OCI-LY7 (cell line): ENCODE data around the gene KDM1A. TPM values are rescaled to one million over a fixed set of nuclear protein-coding genes. Genes with fewer than 3 reads are reported as not detected.

Source experiments
- BruUV-seq: library from RNA; stranded (reverse); fragments of 400-500 nt; replicated peaks from 2 replicates; lab custom pipeline; 2021; lab: Mats Ljungman, UMichigan
- CTCF ChIA-PET: fragments of 300-600 bp; sonication (Branson Sonifier 250); formaldehyde crosslinking; loops from one replicate; lab custom pipeline; 2022; ENCODE audit warnings: antibody characterized with exemption; ENCODE audit not compliant: unreplicated experiment; lab: Charles Lee
- POLR2A ChIA-PET: fragments of 300-600 bp; sonication (Branson Sonifier 250); formaldehyde crosslinking; loops from one replicate; lab custom pipeline; 2022; ENCODE audit warnings: antibody characterized with exemption; lab: Charles Lee
- DNase-seq: peaks from one replicate; pipeline ENCODE4 v3.0.0-alpha.2; 2015; ENCODE audit warnings: low spot score
- H2AFZ ChIP-seq: fragments of 200-600 bp; sonication (generic), shearing (Covaris generic); 2 replicates; pipeline ENCODE4 v1.6.1; 2014; ENCODE audit warnings: mild to moderate bottlenecking, antibody characterized with exemption, low read length, moderate library complexity
- H3K27ac ChIP-seq: fragments of 200-600 bp; sonication (generic); 2 replicates; pipeline ENCODE4 v1.5.1; 2014; ENCODE audit warnings: mixed run types, low read depth, mild to moderate bottlenecking, moderate library complexity, low read length, inconsistent platforms; ENCODE audit not compliant: poor library complexity, severe bottlenecking
- H3K36me3 ChIP-seq: fragments of 200-600 bp; sonication (generic); 2 replicates; pipeline ENCODE4 v1.6.1; 2014; ENCODE audit warnings: mild to moderate bottlenecking, antibody characterized with exemption, low read length, moderate library complexity, mixed read lengths; ENCODE audit not compliant: insufficient read depth
- H3K4me1 ChIP-seq: fragments of 200-600 bp; sonication (generic); 2 replicates; pipeline ENCODE4 v1.5.1; 2014; ENCODE audit warnings: mild to moderate bottlenecking, low read length; ENCODE audit not compliant: insufficient read depth, poor library complexity, severe bottlenecking
- H3K4me2 ChIP-seq: fragments of 200-600 bp; sonication (generic); 2 replicates; pipeline ENCODE4 v1.6.1; 2014; ENCODE audit warnings: mild to moderate bottlenecking, low read length
- H3K4me3 ChIP-seq: fragments of 200-600 bp; sonication (generic); 2 replicates; pipeline ENCODE4 v1.5.1; 2014; ENCODE audit warnings: mild to moderate bottlenecking, low read depth, low read length; ENCODE audit not compliant: poor library complexity, severe bottlenecking
- H3K79me2 ChIP-seq: fragments of 200-600 bp; sonication (generic); 2 replicates; pipeline ENCODE4 v1.6.1; 2016; ENCODE audit warnings: low read depth, mild to moderate bottlenecking, low read length, moderate library complexity, mixed read lengths; ENCODE audit not compliant: insufficient read depth
- H3K9me2 ChIP-seq: fragments of 200-600 bp; sonication (generic); 2 replicates; pipeline ENCODE4 v1.6.1; 2016; ENCODE audit warnings: mild to moderate bottlenecking, low read length, mixed read lengths; ENCODE audit not compliant: insufficient read depth
- H3K9me3 ChIP-seq: fragments of 200-600 bp; sonication (generic); 2 replicates; pipeline ENCODE4 v1.6.1; 2014; ENCODE audit warnings: mild to moderate bottlenecking, mixed run types, low read length, mixed read lengths
- H4K20me1 ChIP-seq: fragments of 200-600 bp; sonication (generic); 2 replicates; pipeline ENCODE4 v1.6.1; 2014; ENCODE audit warnings: mild to moderate bottlenecking, antibody characterized with exemption, low read length, moderate library complexity, mixed read lengths; ENCODE audit not compliant: insufficient read depth
- EZH2phosphoT487 ChIP-seq: fragments of 200-600 bp; sonication (generic); IDR thresholded peaks from 2 replicates; pipeline ENCODE4 v1.6.1; 2018; ENCODE audit warnings: low read depth, borderline replicate concordance, mild to moderate bottlenecking, mixed run types, antibody characterized with exemption, low read length, moderate library complexity, mixed read lengths
- intact Hi-C: fragments of 100-400 bp; cut with micrococcal nuclease; formaldehyde crosslinking; loops from one replicate; pipeline ENCODE4 v1.10.0; 2022; ENCODE audit not compliant: unreplicated experiment
- total RNA-seq, 2 experiments: library from RNA; depleted of rRNA in 1 of 2; stranded (reverse); fragments of >200 nt in 1 of 2; shearing (Covaris generic) in 1 of 2; gene quantifications; 2 replicates each; pipeline ENCODE4 v1.2.3, GENCODE V29; 2014 to 2022
- TF ChIP-seq, protein P1 (sequence below): fragments of 200-600 bp; sonication (generic); conservative IDR thresholded peaks from 2 replicates; pipeline ENCODE4 v1.5.1; 2014; ENCODE audit warnings: mild to moderate bottlenecking, antibody characterized with exemption, low read length, moderate library complexity, mixed read lengths

KDM1A gene
- total RNA-seq, 2 experiments from 2014 or later, result 88.8 to 95.5 TPM

DNA sequence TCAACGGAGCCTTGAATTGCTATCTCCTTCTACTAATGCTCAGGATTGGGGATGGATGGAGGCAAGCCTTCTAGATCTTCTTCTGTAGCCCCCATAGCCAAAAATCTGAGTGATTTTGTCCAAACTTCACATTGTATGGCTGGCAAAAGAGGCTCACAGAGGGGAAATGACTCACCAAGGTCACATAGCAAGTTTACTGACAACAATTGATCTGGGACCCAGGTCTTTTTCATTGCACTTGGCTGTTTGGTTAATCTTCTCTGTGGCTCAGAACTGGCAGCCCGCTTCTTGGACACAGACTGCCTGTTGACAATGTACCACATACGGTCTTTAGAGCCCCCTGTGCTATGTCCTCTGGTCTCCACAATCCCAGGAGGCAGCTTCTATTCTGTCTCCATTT lies 43.6 kb upstream of the KDM1A start:
- CTCF ChIA-PET, result no interaction called here
- BruUV-seq, result no TSS peak

GRCh38 chr1:22976127-22976460 lies 43.2 kb upstream of the KDM1A start:
- no peak overlapping the region for H3K4me3 ChIP-seq
- BruUV-seq, result no TSS peak
- ChIA-PET POLR2A (no interaction called here), CTCF (no interaction called here)
- no peak overlapping the region for H3K27ac ChIP-seq
- H4K20me1 ChIP-seq, result no peaks in the 10 kb centered on the region
- no peaks in the 10 kb centered on the region for H3K9me2 ChIP-seq
- H3K4me2 ChIP-seq, result no peak overlapping the region
- H3K36me3 ChIP-seq, result no peaks in the 10 kb centered on the region
- H3K4me1 ChIP-seq, result no peaks in the 10 kb centered on the region
- no peak for DNase-seq
- TF ChIP-seq, protein P1, sequence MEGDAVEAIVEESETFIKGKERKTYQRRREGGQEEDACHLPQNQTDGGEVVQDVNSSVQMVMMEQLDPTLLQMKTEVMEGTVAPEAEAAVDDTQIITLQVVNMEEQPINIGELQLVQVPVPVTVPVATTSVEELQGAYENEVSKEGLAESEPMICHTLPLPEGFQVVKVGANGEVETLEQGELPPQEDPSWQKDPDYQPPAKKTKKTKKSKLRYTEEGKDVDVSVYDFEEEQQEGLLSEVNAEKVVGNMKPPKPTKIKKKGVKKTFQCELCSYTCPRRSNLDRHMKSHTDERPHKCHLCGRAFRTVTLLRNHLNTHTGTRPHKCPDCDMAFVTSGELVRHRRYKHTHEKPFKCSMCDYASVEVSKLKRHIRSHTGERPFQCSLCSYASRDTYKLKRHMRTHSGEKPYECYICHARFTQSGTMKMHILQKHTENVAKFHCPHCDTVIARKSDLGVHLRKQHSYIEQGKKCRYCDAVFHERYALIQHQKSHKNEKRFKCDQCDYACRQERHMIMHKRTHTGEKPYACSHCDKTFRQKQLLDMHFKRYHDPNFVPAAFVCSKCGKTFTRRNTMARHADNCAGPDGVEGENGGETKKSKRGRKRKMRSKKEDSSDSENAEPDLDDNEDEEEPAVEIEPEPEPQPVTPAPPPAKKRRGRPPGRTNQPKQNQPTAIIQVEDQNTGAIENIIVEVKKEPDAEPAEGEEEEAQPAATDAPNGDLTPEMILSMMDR, result no peak
- TF ChIP-seq EZH2phosphoT487, result no peak
- H3K9me3 ChIP-seq, result no peaks in the 10 kb centered on the region
- H3K79me2 ChIP-seq, result no peaks in the 10 kb centered on the region
- H2AFZ ChIP-seq, result peak overlapping the region; percentile 49; the same call in 1 of the 2 replicates
- intact Hi-C loops, result loop anchor here (1.0 to 5.0 kb wide), 5 partner anchors 122 to 566 kb away; no protein-coding TSS in a partner anchor

More for the DNA sequence above, 43.6 kb upstream of the KDM1A start:
- Histone ChIP-seq H3K4me3 (no peak overlapping the region), H3K79me2 (no peaks in the 10 kb centered on the region), H2AFZ (no peak overlapping the region), H4K20me1 (no peaks in the 10 kb centered on the region), H3K27ac (no peak overlapping the region), H3K4me2 (no peak overlapping the region), H3K4me1 (no peaks in the 10 kb centered on the region), H3K9me2 (no peaks in the 10 kb centered on the region), H3K36me3 (no peaks in the 10 kb centered on the region), H3K9me3 (no peaks in the 10 kb centered on the region)
- DNase-seq, result no peak
- no peak for TF ChIP-seq EZH2phosphoT487
- TF ChIP-seq, protein P1, result no peak
- intact Hi-C loops, result loop anchor here (1.0 to 5.0 kb wide), 5 partner anchors 123 to 567 kb away; no protein-coding TSS in a partner anchor
- POLR2A ChIA-PET, result no interaction called here

GRCh38 chr1:22976461-22977243 lies 42.6 kb upstream of the KDM1A start:
- no TSS peak for BruUV-seq
- POLR2A ChIA-PET, result interaction anchor here (0.7 kb wide), 1 partner anchor 150 kb away, joined by 3 read pairs; no protein-coding TSS in a partner anchor
- Histone ChIP-seq H3K9me3 (no peaks in the 10 kb centered on the region), H3K4me3 (no peak overlapping the region), H3K4me2 (no peak overlapping the region), H3K9me2 (no peaks in the 10 kb centered on the region), H3K79me2 (no peaks in the 10 kb centered on the region), H3K4me1 (no peaks in the 10 kb centered on the region), H2AFZ (peak overlapping the region; percentile 49; the same call in 1 of the 2 replicates), H3K36me3 (no peaks in the 10 kb centered on the region), H4K20me1 (no peaks in the 10 kb centered on the region), H3K27ac (no peak overlapping the region)
- intact Hi-C loops, result loop anchor here (1.0 to 5.0 kb wide), 5 partner anchors 122 to 566 kb away; no protein-coding TSS in a partner anchor
- TF ChIP-seq, protein P1, result peak; percentile 95
- TF ChIP-seq EZH2phosphoT487, result no peak
- DNase-seq, result peak; percentile 78
- CTCF ChIA-PET, result no interaction called here
